ENCODE measurements around the gene C9orf57. TPM values are rescaled to one million over a fixed set of nuclear protein-coding genes. Genes with fewer than 3 reads are reported as not detected.

Gene C9orf57
- total and polyA plus RNA-seq, 8 donors = 0.10 TPM; not detected in 7

DNA sequence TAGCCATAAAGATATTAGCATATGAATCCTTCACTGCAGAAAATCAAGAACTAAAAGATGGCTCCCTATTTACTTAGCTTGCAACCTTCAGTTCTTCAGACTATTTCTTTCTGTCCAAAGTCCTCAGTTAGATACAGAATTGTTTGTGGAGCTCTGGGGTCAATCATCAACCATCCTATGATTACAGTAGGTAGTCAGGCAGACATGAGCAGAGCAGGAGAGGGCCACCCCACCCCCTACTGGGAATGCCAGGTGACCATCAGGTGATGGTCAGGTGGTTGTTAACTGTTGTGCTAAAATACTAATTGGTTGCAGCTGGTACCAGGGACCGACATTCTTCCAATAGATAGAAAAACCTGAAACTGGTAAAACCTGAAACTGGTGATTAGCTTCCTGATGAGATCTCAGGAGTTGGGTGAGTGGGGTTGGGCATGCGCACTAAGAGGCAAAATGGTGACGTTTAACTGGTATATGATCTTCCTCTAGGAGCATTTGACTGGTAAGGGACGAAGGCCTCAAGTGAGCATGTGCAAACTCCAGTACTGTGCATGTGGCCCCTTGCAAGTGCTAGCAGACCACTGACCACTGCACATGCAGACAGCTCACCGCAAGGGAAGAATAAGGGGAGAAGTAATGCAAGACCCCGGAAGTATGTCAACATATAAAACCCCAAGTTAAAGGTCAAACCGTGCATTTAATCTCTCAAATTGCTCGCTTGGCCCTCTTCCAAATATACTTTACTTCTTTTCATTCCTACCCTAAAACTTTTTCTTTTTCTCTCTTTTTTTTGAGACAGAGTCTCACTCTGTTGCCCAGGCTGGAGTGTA lies 13.6 kb downstream of the C9orf57 start:
- no peak for ATAC-seq
- TF ChIP-seq, protein P1, sequence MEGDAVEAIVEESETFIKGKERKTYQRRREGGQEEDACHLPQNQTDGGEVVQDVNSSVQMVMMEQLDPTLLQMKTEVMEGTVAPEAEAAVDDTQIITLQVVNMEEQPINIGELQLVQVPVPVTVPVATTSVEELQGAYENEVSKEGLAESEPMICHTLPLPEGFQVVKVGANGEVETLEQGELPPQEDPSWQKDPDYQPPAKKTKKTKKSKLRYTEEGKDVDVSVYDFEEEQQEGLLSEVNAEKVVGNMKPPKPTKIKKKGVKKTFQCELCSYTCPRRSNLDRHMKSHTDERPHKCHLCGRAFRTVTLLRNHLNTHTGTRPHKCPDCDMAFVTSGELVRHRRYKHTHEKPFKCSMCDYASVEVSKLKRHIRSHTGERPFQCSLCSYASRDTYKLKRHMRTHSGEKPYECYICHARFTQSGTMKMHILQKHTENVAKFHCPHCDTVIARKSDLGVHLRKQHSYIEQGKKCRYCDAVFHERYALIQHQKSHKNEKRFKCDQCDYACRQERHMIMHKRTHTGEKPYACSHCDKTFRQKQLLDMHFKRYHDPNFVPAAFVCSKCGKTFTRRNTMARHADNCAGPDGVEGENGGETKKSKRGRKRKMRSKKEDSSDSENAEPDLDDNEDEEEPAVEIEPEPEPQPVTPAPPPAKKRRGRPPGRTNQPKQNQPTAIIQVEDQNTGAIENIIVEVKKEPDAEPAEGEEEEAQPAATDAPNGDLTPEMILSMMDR (IDR thresholded peaks at IDR 0.05) = no peak
- no peaks in the 10 kb centered on the region for H3K9me3 ChIP-seq

DNA sequence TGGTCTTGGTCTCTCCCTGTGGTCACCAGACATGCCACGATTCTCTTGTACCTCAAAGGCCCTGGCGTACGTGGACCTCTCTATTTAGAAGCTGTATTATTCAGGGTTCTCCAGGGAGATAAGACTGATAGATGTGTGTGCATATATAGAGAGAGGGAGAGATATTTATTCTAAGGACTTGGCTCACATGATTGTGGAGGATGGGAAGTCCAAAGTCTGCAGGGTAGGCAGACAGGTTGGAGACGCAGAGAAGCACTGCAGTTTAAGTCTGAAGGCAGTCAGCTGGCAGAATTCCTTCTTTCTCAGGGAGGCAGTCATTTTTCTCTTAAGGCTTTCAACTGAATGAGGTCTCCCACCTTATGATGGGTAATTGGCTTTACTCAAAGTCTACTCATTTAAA lies 16.3 kb downstream of the C9orf57 start:
- no peak overlapping the region for H3K27ac ChIP-seq
- no peaks in the 10 kb centered on the region for H3K9me3 ChIP-seq
- intact Hi-C loops (cut with DNase I) = loop anchor here in 1 of 2 donors (10.0 kb wide), 1 partner anchor 221 kb away; no protein-coding TSS in a partner anchor
- H3K4me3 ChIP-seq = no peak overlapping the region
- no peaks in the 10 kb centered on the region for H3K4me1 ChIP-seq
- H3K36me3 ChIP-seq = no peaks in the 10 kb centered on the region
- no peaks in the 10 kb centered on the region for H3K27me3 ChIP-seq
- ATAC-seq (no peak), DNase-seq (no peak)
- TF ChIP-seq, protein P1 (IDR thresholded peaks at IDR 0.05) = no peak

More for the DNA sequence above, 13.6 kb downstream of the C9orf57 start:
- H3K4me1 ChIP-seq = no peaks in the 10 kb centered on the region
- DNase-seq = no peak
- H3K36me3 ChIP-seq = no peaks in the 10 kb centered on the region
- H3K27ac ChIP-seq = no peak overlapping the region
- intact Hi-C loops (cut with DNase I) = loop anchor here in 1 of 2 donors (10.0 kb wide), 1 partner anchor 218 kb away; no protein-coding TSS in a partner anchor
- H3K4me3 ChIP-seq = no peak overlapping the region
- H3K27me3 ChIP-seq = no peaks in the 10 kb centered on the region

DNA sequence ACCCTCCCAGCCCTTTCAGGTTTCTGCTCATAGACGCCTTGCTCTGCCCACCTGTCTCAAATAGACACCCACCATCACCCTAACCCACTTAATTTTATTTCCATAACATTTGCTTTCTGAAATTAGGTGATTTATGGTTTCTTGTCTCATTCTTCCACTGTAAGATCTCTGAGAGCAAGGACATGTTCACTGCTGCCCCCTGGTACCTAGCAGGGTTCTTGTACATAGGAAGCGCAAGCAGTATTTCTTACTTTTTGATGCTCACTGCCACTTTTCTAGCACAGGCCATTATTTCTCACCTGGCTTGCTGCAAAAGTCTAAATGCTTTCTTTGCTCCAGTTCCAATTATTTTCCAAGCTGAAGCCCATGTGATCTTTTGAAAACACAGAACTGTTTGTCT lies 16.8 kb downstream of the C9orf57 start:
- H3K4me3 ChIP-seq = no peak overlapping the region
- ATAC-seq = no peak
- intact Hi-C loops (cut with DNase I) = loop anchor here in 1 of 2 donors (10.0 kb wide), 1 partner anchor 221 kb away; no protein-coding TSS in a partner anchor
- no peaks in the 10 kb centered on the region for H3K4me1 ChIP-seq
- no peaks in the 10 kb centered on the region for H3K9me3 ChIP-seq
- TF ChIP-seq, protein P1 (IDR thresholded peaks at IDR 0.05) = no peak
- no peaks in the 10 kb centered on the region for H3K27me3 ChIP-seq
- no peak overlapping the region for H3K27ac ChIP-seq
- no peak for DNase-seq
- H3K36me3 ChIP-seq = no peaks in the 10 kb centered on the region

DNA sequence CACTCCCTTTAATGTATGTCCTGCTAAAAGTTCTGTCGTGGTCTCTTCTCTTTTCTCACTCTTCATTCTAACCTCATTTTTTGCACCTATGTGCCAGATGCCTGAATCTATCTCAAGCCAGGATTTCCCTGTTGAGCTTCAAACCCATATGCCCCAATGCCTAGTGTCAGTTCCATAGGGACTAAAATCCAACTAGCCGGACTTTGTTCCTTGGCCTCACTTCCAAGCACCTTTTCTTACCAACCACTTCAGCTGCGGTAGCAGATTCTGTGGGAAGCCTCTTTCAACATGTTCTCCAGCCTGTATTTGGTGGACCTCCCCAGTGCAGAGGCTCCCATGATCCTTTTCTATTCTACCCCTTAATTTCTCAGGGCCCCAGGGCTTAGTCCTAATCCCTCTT lies 17.5 kb downstream of the C9orf57 start:
- Histone ChIP-seq H3K9me3 (no peaks in the 10 kb centered on the region), H3K4me1 (no peaks in the 10 kb centered on the region), H3K27ac (peak overlapping the region in 1 of 2 donors; percentile 79), H3K27me3 (no peaks in the 10 kb centered on the region), H3K4me3 (no peak overlapping the region), H3K36me3 (no peaks in the 10 kb centered on the region)
- intact Hi-C loops (cut with DNase I) = loop anchor here in 1 of 2 donors (10.0 kb wide), 1 partner anchor 222 kb away; no protein-coding TSS in a partner anchor
- no peak for DNase-seq
- TF ChIP-seq, protein P1 (IDR thresholded peaks at IDR 0.05) = no peak
- ATAC-seq = no peak

DNA sequence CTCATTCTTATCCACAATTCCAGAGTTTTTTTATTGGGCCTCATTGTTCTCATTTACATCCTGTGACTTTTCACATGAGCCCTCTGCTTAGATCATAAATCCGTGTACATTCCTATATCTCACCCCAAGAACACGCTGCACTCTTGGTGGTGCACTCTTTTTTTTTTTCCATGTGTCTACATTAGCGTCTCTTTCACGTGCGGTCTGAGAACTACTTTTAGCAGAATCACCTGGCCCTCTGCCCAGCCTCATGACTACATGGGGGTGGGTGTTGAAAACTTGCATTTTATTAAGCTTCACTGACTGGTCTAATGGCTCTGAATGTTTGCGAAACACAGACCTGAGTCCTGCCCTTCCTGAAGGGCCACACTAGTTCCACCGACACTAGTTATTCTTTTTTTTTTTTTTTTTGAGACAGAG lies 18.6 kb downstream of the C9orf57 start:
- Histone ChIP-seq H3K4me1 (no peaks in the 10 kb centered on the region), H3K27me3 (no peaks in the 10 kb centered on the region), H3K4me3 (no peak overlapping the region), H3K27ac (peak overlapping the region; percentile 7 to 79), H3K9me3 (no peaks in the 10 kb centered on the region), H3K36me3 (no peaks in the 10 kb centered on the region)
- TF ChIP-seq, protein P1 (IDR thresholded peaks at IDR 0.05) = no peak
- ATAC-seq = peak; percentile 71
- peak in 3 of 4 donors; percentile 41 to 82 (median 79) for DNase-seq
- intact Hi-C loops (cut with DNase I) = loop anchor here in 1 of 2 donors (10.0 kb wide), 1 partner anchor 223 kb away; no protein-coding TSS in a partner anchor

All from left lung (tissue), 10 donors.